IMR-90 (cell line): Measurements from ENCODE around the gene FANCD2OS.

Source experiments
- BHLHE40 ChIP-seq: fragments of 150-350 bp; IDR thresholded peaks from 2 replicates; pipeline ENCODE4 v1.6.1; 2016; ENCODE audit warnings: mild to moderate bottlenecking, low read depth, low read length
- CHD1 ChIP-seq: IDR thresholded peaks from 2 replicates; pipeline ENCODE4 v1.6.1; 2012; ENCODE audit warnings: low read depth, low read length, improper control_type of control experiment
- RCOR1 ChIP-seq: IDR thresholded peaks from 2 replicates; pipeline ENCODE4 v1.6.1; 2012; ENCODE audit warnings: mild to moderate bottlenecking, low read length, improper control_type of control experiment; ENCODE audit not compliant: insufficient replicate concordance
- SMC3 ChIP-seq: fragments of 150-350 bp; IDR thresholded peaks from 2 replicates; pipeline ENCODE4 v1.6.1; 2016; ENCODE audit warnings: low read depth, mild to moderate bottlenecking, antibody characterized with exemption, low read length, moderate library complexity
- USF2 ChIP-seq: fragments of 150-350 bp; IDR thresholded peaks from 2 replicates; pipeline ENCODE4 v1.6.1; 2017; ENCODE audit warnings: mild to moderate bottlenecking, antibody characterized with exemption, low read length, low read depth
- TF ChIP-seq, protein P1 (sequence below): conservative IDR thresholded peaks from 2 replicates; pipeline ENCODE4 v1.5.1; 2012; ENCODE audit warnings: mild to moderate bottlenecking, low read depth, low read length, improper control_type of control experiment

GRCh38 chr3:10155123-10155472 is 47.0 kb upstream of the FANCD2OS start:
- TF ChIP-seq, protein P1, sequence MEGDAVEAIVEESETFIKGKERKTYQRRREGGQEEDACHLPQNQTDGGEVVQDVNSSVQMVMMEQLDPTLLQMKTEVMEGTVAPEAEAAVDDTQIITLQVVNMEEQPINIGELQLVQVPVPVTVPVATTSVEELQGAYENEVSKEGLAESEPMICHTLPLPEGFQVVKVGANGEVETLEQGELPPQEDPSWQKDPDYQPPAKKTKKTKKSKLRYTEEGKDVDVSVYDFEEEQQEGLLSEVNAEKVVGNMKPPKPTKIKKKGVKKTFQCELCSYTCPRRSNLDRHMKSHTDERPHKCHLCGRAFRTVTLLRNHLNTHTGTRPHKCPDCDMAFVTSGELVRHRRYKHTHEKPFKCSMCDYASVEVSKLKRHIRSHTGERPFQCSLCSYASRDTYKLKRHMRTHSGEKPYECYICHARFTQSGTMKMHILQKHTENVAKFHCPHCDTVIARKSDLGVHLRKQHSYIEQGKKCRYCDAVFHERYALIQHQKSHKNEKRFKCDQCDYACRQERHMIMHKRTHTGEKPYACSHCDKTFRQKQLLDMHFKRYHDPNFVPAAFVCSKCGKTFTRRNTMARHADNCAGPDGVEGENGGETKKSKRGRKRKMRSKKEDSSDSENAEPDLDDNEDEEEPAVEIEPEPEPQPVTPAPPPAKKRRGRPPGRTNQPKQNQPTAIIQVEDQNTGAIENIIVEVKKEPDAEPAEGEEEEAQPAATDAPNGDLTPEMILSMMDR = no peak
- TF ChIP-seq USF2 (no peak), BHLHE40 (no peak), SMC3 (no peak), CHD1 (no peak), RCOR1 (no peak)
